Keratinocyte (primary cell): ENCODE data around the gene PEAR1. TPM values are rescaled to one million over a fixed set of nuclear protein-coding genes. Genes with fewer than 3 reads are reported as not detected.

ENCODE experiments used
- DNase-seq: peaks from one replicate; pipeline ENCODE4 v3.0.0-alpha.2; 2011; ENCODE audit warnings: low read depth, missing footprints, low spot score
- FAIRE-seq: peaks from 2 replicates; lab custom pipeline; 2011; peaks lifted over from hg19 to GRCh38; lab: Jason Lieb, UNC
- H2AFZ ChIP-seq: 2 replicates; pipeline ENCODE4 v1.6.0; 2012; ENCODE audit warnings: low read length, control low read depth, inconsistent platforms; ENCODE audit not compliant: control insufficient read depth
- H3K27ac ChIP-seq: 2 replicates; pipeline ENCODE4 v1.5.1; 2011; ENCODE audit warnings: low read length; ENCODE audit not compliant: control insufficient read depth, insufficient read depth
- H3K27me3 ChIP-seq: 3 replicates; pipeline ENCODE4 v1.6.0; 2011; ENCODE audit warnings: low read length; ENCODE audit not compliant: control insufficient read depth, insufficient read depth; ENCODE audit errors: extremely low read depth
- H3K36me3 ChIP-seq, 2 experiments: 2 replicates in 1 of 2; 3 replicates in 1 of 2; pipeline ENCODE4 v1.5.1; 2011; ENCODE audit warnings: low read length in 2 of 2, mild to moderate bottlenecking in 1 of 2; ENCODE audit not compliant: control insufficient read depth in 2 of 2, insufficient read depth in 2 of 2; ENCODE audit errors: extremely low read depth in 1 of 2
- H3K4me1 ChIP-seq: 3 replicates; pipeline ENCODE4 v1.5.1; 2011; ENCODE audit warnings: low read length; ENCODE audit not compliant: control insufficient read depth, insufficient read depth; ENCODE audit errors: extremely low read depth
- H3K4me2 ChIP-seq: 3 replicates; pipeline ENCODE4 v1.6.0; 2011; ENCODE audit warnings: low read depth, low read length; ENCODE audit not compliant: control insufficient read depth, insufficient read depth; ENCODE audit errors: extremely low read depth
- H3K4me3 ChIP-seq, 3 experiments: fragments of 200-600 bp in 1 of 3; sonication (generic) in 1 of 3; 2 replicates in 2 of 3; 3 replicates in 1 of 3; pipeline ENCODE4 v1.5.1; 2011 to 2016; ENCODE audit warnings: low read length in 3 of 3, mild to moderate bottlenecking in 3 of 3, control low read depth in 2 of 3, inconsistent platforms in 1 of 3, low read depth in 1 of 3, mixed read lengths in 1 of 3, mixed run types in 1 of 3, moderate library complexity in 1 of 3; ENCODE audit not compliant: control insufficient read depth in 2 of 3, insufficient read depth in 2 of 3; ENCODE audit errors: extremely low read depth in 1 of 3
- H3K79me2 ChIP-seq: 2 replicates; pipeline ENCODE4 v1.6.0; 2012; ENCODE audit warnings: low read length; ENCODE audit not compliant: control insufficient read depth, insufficient read depth
- H3K9ac ChIP-seq: 3 replicates; pipeline ENCODE4 v1.6.0; 2011; ENCODE audit warnings: low read length; ENCODE audit not compliant: control insufficient read depth, insufficient read depth; ENCODE audit errors: extremely low read depth
- H3K9me1 ChIP-seq: 3 replicates; pipeline ENCODE4 v1.6.0; 2011; ENCODE audit warnings: low read length; ENCODE audit not compliant: control insufficient read depth, insufficient read depth; ENCODE audit errors: extremely low read depth
- H3K9me3 ChIP-seq: 2 replicates; pipeline ENCODE4 v1.5.1; 2012; ENCODE audit warnings: low read depth, low read length; ENCODE audit not compliant: control insufficient read depth
- H4K20me1 ChIP-seq: 3 replicates; pipeline ENCODE4 v1.6.0; 2011; ENCODE audit warnings: low read length; ENCODE audit not compliant: control insufficient read depth, insufficient read depth; ENCODE audit errors: extremely low read depth
- CTCF ChIP-seq, 3 experiments: IDR thresholded peaks in 1 of 3; conservative IDR thresholded peaks in 1 of 3; optimal IDR thresholded peaks in 1 of 3; 2 replicates in 2 of 3; 3 replicates in 1 of 3; pipeline versions ENCODE3 to v1.5.1; 2011; ENCODE audit warnings: low read length in 3 of 3, mild to moderate bottlenecking in 3 of 3, moderate library complexity in 2 of 3, control low read depth in 1 of 3, inconsistent platforms in 1 of 3; ENCODE audit not compliant: insufficient read depth in 2 of 3; ENCODE audit errors: extremely low read depth in 1 of 3
- EZH2 ChIP-seq: IDR thresholded peaks from one replicate; pipeline ENCODE4 v1.6.1; 2012; ENCODE audit warnings: inconsistent platforms, mild to moderate bottlenecking, low read length, moderate library complexity
- dilution Hi-C: fragments of 300-500 bp; cut with MboI; formaldehyde crosslinking; loops from one replicate; pipeline ENCODE4 v1.7.0; 2020; ENCODE audit warnings: low sequenced_read_pairs; ENCODE audit not compliant: extremely low pct_ligation_motif_present
- polyA plus RNA-seq, 5 experiments: library from polyadenylated mRNA; depleted of rRNA in 3 of 5; stranded (reverse) in 3 of 5; stranded (forward) in 1 of 5; unstranded in 1 of 5; fragments of >200 nt; gene quantifications; 1 replicate in 1 of 5; 2 replicates in 3 of 5; 3 replicates in 1 of 5; pipeline versions ENCODE4 v1.2.1 to v1.2.3, GENCODE V29; 2011 to 2012; ENCODE audit warnings: missing spikeins in 2 of 5, low read depth in 1 of 5, low replicate concordance in 1 of 5

The PEAR1 gene
- polyA plus RNA-seq, 1 donor (not counting 4 experiments of a cell fraction or from before 2014, with no cell fraction given): 4.2 TPM

- no peaks in the 10 kb centered on the region for H3K9me1 ChIP-seq
- peaks cover 12% of the 10 kb centered on the region for H3K4me1 ChIP-seq
- H4K20me1 ChIP-seq: peaks cover 4% of the 10 kb centered on the region
- H3K4me3 ChIP-seq: no peak overlapping the region
- H3K36me3 ChIP-seq: no peaks in the 10 kb centered on the region
- H3K27ac ChIP-seq: no peak overlapping the region
- H3K27me3 ChIP-seq: peaks cover 32% of the 10 kb centered on the region
- no peaks in the 10 kb centered on the region for H3K9me3 ChIP-seq
- TF ChIP-seq EZH2 (no peak), CTCF (optimal IDR thresholded peaks at IDR 0.05 in 1 of 3, IDR thresholded peaks at IDR 0.05 in 1 of 3, conservative IDR thresholded peaks at IDR 0.05 in 1 of 3; ENCODE audit: extremely low read depth in 1 of 3, insufficient read depth in 2 of 3, low read length in 3 of 3) (no peak)
- FAIRE-seq (no peak), DNase-seq (no peak)
- H3K79me2 ChIP-seq: no peaks in the 10 kb centered on the region
- no peak overlapping the region for H2AFZ ChIP-seq
- H3K9ac ChIP-seq: no peak overlapping the region
- no peak overlapping the region for H3K4me2 ChIP-seq
- dilution Hi-C loops: no loop called here
Measured at GRCh38 chr1:156865865-156866248, 27.7 kb upstream of the PEAR1 start.

GRCh38 chr1:156866249-156866909 is 27.1 kb upstream of the PEAR1 start:
- Histone ChIP-seq H3K9ac (no peak overlapping the region), H3K79me2 (no peaks in the 10 kb centered on the region), H3K9me1 (no peaks in the 10 kb centered on the region), H3K36me3 (no peaks in the 10 kb centered on the region), H4K20me1 (peaks cover 4% of the 10 kb centered on the region), H3K9me3 (no peaks in the 10 kb centered on the region), H3K4me2 (no peak overlapping the region), H3K4me3 (no peak overlapping the region), H3K4me1 (peaks cover 17% of the 10 kb centered on the region), H3K27ac (no peak overlapping the region), H2AFZ (no peak overlapping the region), H3K27me3 (peaks cover 26% of the 10 kb centered on the region)
- FAIRE-seq (no peak), DNase-seq (no peak)
- TF ChIP-seq CTCF (optimal IDR thresholded peaks at IDR 0.05 in 1 of 3, IDR thresholded peaks at IDR 0.05 in 1 of 3, conservative IDR thresholded peaks at IDR 0.05 in 1 of 3; ENCODE audit: extremely low read depth in 1 of 3, insufficient read depth in 2 of 3, low read length in 3 of 3): no peak
- no peak for TF ChIP-seq EZH2
- dilution Hi-C loops: no loop called here
